Muscle of arm (tissue), 12 donors: Measurements from ENCODE around the gene TEAD1. TPM values are rescaled to one million over a fixed set of nuclear protein-coding genes. Genes with fewer than 3 reads are reported as not detected.
A peak's percentile ranks its signal among the peaks of the same experiment; 100 is the strongest.

ENCODE experiments used
- DNase-seq: peaks from one replicate; pipeline ENCODE4 v3.0.0-alpha.2; 2013
- polyA plus RNA-seq, 12 donors: library from polyadenylated mRNA; unstranded; fragments of 120-200 nt; gene quantifications; one replicate each; pipeline ENCODE4 v1.2.1, GENCODE V29; 2013; ENCODE audit not compliant: insufficient read length in 12 of 12

Gene TEAD1
- polyA plus RNA-seq, 12 donors, result 48.6 to 122 (median 108) TPM

DNA sequence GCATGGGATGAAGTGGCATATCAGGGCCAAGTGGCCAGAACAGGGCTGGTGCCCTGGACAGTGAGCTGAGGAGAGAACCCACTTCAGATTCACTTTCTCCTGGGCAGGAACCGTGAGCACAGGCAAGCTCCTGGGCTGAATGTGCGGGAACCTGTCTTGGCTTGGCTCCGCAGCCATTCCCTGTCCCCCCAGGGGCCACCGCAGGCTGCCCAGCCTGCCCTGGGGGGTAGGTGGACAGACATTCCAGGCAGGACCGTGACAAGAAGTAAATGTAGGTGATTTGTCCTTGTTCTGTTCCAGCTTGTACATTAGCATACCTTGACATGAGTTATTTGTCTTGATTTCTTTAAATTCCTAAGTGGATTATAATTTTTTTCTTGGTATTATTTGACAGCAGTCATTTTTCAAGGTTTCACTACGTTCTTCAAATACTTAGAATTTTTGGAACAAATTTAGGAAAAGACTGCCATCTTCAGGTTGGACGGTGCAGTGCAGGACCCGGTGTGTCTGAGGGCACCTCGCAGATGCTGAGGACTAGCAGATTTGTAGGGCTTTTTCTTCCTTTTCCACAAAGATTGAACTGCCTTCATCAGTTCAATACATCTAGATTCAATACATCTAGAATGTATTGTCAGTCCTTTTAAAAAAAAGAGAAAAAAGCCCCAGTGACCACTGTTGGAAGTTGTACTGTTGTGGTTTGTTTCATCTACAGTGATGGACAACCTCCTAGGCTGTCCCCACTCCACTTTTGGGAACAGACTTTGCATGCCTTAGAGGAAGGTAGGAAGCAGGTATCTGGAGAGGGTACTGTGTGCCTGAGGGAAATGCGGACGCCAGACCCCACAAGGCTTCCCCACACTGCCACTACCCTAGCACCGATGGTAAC is 219.8 kb downstream of the TEAD1 start:
- DNase-seq, result peak; percentile 59

- no peak for DNase-seq
These were observed 223.2 kb downstream of the TEAD1 start for GRCh38 chr11:12897390-12897789.

GRCh38 chr11:12897867-12898266 is 223.6 kb downstream of the TEAD1 start:
- no peak for DNase-seq

- DNase-seq, result no peak
These were observed 226.3 kb downstream of the TEAD1 start for GRCh38 chr11:12900496-12900895.

- DNase-seq, result no peak
These were observed 227.1 kb downstream of the TEAD1 start for GRCh38 chr11:12901272-12901671.

DNA sequence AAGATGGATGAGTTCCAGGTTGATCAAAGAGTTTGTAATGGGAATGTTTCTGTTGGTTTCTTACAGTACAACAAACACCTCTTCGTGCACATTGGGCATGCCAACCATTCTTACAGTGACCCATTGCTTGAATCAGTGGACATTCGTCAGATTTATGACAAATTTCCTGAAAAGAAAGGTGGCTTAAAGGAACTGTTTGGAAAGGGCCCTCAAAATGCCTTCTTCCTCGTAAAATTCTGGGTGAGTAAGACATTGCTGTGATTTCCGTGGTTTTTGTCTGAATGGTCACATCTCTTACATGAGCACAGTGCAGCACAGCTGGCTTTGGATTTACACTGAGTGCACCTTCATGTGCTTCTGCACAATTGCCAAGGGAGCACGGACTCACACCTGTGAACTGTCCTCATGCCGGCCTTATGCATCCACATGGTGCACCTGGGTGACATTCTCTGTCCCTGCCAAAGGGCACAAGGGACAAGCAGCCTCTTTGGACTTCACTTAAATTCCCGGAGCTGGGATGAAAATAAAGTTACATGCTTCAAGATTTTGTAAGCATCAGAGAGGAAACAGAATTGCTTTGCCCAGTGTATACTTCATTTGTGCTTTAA is 227.8 kb downstream of the TEAD1 start:
- no peak for DNase-seq

DNA sequence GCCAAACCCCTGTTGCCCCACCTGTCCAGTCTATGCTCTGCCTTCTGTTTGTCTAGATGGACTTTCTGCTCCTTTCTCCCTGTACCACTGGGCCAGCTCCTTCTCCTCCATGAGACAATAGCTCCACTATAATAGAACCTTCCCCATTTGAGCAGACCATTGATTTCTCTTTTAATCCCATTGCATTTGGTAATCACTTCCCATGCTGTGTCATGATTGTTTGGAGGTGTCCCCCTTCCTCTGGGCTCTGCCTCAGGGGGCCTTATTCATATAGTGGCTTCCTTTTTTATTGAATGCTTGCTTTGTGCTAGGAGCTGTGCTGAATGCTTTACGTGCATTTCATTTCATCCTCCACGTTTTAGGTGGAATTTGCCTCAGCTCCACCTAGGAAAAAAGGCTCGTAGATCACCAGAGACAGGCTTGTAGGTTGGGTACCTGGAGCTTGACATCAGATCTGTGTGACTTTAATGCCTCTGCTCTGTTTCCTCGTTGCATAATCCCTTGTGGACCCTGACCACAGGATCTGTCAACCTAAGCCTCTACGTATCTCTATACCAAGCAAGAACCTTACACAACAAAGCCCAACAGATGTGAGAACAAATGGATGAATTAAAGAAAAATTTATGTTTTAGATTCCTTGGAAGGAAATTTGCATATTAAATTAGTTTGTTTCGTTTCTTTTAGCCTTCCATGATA is 228.7 kb downstream of the TEAD1 start:
- no peak for DNase-seq

GRCh38 chr11:12905435-12905834 is 231.2 kb downstream of the TEAD1 start:
- DNase-seq, result no peak

GRCh38 chr11:12906501-12906900 is 232.3 kb downstream of the TEAD1 start:
- no peak for DNase-seq

DNA sequence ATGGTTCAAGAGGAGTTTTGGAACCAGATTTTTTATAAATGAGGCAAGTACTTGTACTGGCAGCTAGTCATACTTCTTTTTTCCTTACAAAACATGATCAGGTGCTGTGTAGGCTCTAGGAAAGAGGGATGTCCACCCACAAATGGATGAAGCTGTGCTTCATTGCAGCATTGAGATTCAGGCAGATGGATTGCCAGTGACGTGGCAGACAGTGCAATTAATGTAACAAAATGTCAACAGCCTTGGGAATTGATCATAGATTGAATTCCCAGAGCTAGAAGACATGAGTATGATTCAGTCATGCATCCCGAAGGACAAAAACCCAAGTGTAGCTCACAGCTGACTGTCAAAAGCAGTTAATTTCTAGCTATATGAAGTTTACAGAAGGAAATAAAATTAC is 235.7 kb downstream of the TEAD1 start:
- no peak for DNase-seq

GRCh38 chr11:12914400-12914912 is 240.2 kb downstream of the TEAD1 start:
- peak; percentile 49 for DNase-seq

- no peak for DNase-seq
These were observed 240.9 kb downstream of the TEAD1 start for GRCh38 chr11:12915093-12915492.

GRCh38 chr11:12917822-12918221 is 243.6 kb downstream of the TEAD1 start:
- no peak for DNase-seq

DNA sequence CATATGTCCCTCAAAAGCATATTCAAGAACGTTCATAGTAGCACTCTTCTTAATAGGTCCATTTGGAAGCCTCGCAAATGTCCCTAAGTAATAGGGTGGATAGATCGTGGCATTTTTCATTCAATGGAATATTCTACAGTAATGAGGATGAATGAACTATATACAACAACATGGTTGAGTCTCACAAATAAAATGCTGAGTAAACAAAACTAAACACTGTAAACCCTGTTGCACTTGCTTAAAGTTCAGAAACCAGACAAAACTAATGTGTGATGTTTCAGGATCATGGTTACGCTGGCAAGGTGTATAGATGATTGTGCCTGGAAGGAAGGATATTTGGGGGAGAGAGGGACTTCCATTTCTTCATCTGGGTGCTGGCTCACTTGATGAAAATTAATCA is 244.4 kb downstream of the TEAD1 start:
- no peak for DNase-seq

GRCh38 chr11:12922418-12922817 is 248.2 kb downstream of the TEAD1 start:
- no peak for DNase-seq

- DNase-seq, result no peak
These were observed 248.8 kb downstream of the TEAD1 start for GRCh38 chr11:12922980-12923507.

GRCh38 chr11:12924650-12925049 is 250.4 kb downstream of the TEAD1 start:
- DNase-seq, result no peak

DNA sequence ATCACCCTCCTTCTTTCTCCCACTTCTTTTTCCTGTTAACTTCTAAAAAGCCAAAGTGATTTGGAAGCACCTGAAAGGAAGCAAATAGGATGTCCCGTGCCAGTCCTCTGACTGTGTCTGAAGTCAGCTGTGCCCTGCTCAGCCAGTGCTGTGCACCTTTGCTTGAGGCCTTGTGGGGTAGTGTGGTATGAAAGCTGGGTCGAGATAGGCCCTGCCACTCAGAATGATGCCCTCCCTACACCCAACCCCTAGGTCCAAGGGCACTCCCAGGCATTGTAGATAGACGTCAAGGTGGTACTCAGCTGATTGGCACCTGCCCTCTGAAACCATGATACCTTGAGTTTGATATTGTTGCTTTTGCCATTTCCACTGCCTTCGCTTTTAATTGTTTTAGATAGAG is 251.3 kb downstream of the TEAD1 start:
- DNase-seq, result no peak

DNA sequence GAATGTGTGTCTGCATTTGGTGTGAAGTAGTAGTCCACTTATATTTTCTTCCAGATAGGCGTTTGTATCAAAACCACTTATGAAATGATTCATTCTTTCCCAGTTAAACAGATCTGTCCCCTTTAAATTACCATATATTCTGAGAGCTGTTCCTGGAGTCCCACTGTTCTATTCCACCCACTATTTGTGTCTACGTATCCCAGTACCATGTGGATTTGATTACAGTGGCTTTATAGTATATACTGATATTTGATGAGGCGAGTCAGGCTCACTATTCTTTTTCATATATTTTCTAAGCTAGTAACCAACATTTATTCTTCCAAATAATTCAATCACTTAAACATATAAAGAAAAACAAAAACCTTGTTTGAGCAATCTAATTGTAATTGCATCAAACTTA is 253.0 kb downstream of the TEAD1 start:
- no peak for DNase-seq

GRCh38 chr11:12927886-12928285 is 253.7 kb downstream of the TEAD1 start:
- no peak for DNase-seq

- no peak for DNase-seq
These were observed 256.6 kb downstream of the TEAD1 start for GRCh38 chr11:12930850-12931249.

DNA sequence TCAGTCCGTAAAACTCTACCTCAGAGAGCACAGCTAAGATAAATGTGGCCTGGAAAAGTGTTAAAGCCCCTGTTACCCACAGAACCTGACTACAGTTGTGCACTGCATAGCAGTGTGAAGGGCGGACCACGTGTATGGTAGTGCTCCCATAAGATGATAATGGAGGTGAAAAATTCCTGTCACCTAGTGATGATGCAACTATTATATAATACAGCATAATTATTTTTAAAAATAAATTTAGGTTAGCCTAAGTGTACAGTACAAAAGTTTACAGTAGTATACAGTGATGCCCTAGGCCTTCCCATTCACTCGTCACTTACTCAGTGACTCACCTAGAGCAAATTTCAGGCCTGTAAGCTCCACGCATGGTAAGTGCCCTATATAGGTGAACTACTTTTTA is 258.3 kb downstream of the TEAD1 start:
- DNase-seq, result no peak
